ENCODE data around the gene MCRS1.

The MCRS1 gene

DNA sequence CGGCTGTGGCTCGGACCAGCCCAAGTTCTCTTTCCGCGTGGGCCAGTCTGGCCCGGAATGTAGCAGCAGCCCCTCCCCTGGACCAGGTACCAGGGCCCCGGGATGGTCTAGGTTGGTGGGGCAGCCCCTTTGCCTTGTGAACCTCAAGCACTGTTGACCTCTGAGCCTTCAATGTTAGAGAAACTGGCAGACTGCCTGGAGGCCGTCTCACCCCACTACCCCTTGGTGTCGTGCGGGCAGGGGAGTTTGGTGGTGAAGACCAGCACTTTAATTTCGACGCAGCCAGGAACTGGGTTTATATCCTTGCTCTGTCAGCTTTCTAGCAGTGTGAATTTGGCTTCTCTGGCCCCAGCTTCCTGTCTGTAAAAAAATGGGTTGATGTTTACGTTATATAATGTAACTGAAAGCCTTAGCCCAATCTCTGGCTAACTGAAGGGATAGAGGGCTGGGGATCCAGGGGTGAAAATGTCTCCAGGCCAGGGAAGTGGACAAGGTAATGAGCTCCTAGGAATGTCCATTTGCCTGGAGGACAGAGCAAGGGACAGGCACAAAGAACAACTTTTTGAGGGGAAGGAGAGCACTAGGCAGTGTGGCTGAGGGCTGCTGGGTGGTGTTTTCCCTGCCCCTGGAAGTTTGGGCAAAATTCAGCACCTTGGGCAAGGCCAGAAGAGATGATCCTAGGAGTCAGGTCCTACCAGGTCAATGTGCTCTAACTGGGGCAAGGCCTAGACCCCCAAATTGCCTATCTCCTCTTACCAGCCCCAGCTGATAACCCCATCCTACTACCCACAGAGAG, 11.4 kb downstream of the MCRS1 start:
- DNase-seq (ENCODE audit: low read depth), result no peak

DNA sequence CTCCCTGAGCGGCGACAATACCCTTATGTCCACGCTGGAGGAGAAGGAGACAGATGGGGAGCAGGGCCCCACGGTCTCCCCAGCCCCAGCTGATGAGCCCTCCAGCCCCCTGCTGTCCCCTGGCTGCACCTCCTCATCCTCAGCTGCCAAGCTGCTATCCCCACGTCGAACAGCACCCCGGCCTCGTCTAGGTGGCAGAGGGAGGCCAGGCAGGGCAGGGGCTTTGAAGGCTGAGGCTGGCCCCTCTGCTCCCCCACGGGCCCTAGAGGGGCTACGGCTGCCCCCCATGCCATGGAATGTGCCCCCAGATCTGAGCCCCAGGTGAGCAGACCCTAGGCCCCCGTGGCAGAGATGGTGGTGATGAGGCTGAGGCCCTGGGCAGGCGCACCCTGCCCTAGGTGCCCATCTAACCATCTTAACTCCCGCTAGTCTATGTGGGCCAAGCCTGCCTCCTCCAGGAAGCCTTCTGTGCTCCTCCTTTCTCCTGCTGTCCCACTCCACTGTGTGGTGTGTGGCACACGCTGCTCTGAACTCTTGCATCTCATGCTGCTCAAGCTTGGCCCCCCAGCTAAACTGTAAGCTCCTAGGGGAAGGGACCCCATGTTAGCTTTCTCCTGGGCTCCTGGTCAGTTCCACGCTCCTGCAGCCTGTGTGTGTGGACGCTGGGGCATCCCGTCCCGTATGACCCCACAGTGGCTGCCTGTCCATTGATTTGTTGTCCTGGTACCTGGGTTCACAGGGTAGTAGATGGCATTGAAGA, 12.1 kb downstream of the MCRS1 start:
- no peak for DNase-seq (ENCODE audit: low read depth)

DNA sequence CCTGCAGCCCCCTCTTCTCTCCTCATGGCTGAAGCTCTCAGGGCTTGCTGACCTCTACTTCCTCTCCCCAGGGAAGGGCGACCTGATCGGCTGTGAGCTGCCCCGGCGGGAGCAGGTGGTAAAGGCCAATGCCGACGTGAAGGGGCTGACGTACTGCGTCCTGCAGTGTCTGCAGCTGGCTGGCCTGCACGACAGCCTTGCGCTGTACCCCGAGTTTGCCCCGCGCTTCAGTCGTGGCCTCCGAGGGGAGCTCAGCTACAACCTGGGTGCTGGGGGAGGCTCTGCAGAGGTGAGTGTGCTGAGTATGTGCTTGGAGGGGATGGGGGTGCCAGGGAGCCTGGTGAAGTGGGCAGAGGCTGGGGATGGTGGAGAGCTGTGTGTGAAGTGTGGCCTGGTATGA, 13.7 kb downstream of the MCRS1 start:
- DNase-seq (ENCODE audit: low read depth), result no peak

DNA sequence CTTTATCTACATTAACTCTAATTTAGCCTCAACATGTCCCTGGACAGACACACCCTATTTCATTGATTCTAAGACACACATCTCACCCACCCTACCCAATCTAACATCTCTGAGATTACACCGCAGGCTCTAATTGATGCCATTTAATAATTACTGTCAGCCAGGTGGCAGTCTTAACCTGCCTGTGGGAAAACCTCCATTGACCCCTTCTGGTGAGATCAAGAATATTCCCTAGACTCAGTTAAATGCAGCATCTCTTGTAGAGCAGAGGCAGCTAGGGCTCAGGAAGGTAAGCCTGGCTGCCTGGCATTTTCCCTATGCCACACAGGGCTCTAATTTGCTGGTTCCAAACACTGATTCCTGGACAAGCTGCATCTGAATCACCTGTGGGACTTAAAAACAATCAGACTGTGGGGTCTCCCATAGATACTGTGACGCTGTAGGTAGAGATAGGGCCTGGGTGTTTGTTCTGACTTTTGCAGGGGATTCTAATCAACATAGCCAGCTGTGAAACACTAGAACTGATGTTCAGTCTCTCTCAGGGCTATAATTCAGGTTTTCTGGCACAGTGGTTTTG, 14.3 kb downstream of the MCRS1 start:
- DNase-seq (ENCODE audit: low read depth), result no peak

DNA sequence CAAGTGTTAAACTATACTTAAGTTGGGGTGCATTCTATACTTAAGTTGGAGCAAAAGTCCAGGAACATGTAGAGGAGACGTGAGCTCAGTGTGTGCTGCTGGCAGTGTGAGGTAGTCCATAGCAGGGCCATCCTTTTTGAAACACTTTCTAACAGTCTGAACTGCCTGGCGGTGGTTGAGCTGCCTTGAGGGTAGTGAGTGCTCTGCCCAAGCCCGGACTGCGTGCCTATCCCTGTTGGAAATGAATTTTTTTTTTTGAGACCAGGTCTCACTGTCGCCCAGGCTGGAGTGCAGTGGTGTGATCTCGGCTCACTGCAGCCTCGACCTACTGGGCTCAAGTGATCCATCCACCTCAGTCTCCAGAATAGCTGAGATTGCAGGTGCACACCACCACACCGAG, 15.0 kb downstream of the MCRS1 start:
- no peak for DNase-seq (ENCODE audit: low read depth)

DNA sequence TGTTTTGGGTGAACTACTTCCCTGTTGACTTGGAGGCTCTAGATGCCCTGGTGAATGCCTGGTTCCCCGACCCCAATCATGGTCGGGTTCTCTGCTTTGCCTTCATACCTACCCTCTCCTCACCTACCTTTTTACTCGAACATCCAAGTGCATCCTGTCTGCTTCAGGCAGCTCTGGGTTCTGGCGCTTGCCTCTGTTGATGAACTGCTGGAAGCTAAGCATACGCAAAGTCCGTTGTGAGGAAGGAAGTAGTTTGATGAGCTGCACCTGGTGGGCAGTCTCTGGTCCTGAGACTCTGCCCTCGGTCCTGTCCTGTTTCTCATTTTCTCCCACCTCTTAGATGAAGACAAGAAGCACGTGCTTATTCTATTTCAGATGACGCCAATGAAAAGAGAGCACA, 15.5 kb downstream of the MCRS1 start:
- no peak for DNase-seq (ENCODE audit: low read depth)

DNA sequence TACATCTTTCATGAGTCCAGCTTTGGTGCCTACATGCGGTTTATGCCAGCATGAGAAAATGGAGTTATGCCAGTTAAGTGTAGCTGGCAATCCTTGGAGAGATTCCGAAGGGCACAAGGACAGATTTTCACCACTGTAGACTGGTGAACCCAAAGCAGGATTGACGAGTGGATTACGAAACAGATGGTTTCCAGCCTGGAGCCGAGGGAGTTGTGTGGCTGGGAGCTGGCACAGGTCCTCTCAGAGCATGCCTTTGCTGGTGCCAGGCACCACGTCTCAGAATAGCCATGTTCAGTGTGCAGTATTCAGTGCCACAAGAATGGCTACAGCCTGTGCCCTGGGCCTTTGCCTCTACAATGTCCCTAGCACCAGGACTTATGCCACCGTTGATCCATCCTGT, 15.9 kb downstream of the MCRS1 start:
- no peak for DNase-seq (ENCODE audit: low read depth)

DNA sequence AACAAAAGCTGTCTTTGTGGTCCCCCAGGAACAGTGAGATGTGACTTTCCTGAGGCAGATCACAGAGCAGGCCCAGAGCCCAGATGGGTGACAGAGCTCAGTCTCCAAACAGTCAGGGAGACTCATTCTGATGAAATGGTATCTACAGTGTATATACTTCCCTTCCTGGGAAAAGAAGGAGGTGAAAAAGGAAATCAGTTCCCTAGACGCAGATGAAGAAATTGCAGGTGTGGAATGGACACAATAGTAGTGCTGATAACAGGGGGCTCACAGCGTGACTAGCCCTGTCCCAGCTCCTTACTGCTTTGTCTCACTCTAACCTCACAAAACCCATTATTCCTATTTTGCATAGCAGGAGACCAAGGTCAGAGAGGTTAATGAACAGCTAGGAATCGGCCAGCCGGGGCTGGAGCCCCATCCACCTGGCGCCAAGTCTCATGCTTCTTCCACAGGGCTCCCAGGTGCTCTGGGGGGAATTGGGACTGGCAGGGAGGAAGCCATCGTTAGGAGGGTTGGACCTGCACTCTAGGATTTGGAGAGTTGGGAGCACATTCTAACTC, 17.2 kb downstream of the MCRS1 start:
- no peak for DNase-seq (ENCODE audit: low read depth)

DNA sequence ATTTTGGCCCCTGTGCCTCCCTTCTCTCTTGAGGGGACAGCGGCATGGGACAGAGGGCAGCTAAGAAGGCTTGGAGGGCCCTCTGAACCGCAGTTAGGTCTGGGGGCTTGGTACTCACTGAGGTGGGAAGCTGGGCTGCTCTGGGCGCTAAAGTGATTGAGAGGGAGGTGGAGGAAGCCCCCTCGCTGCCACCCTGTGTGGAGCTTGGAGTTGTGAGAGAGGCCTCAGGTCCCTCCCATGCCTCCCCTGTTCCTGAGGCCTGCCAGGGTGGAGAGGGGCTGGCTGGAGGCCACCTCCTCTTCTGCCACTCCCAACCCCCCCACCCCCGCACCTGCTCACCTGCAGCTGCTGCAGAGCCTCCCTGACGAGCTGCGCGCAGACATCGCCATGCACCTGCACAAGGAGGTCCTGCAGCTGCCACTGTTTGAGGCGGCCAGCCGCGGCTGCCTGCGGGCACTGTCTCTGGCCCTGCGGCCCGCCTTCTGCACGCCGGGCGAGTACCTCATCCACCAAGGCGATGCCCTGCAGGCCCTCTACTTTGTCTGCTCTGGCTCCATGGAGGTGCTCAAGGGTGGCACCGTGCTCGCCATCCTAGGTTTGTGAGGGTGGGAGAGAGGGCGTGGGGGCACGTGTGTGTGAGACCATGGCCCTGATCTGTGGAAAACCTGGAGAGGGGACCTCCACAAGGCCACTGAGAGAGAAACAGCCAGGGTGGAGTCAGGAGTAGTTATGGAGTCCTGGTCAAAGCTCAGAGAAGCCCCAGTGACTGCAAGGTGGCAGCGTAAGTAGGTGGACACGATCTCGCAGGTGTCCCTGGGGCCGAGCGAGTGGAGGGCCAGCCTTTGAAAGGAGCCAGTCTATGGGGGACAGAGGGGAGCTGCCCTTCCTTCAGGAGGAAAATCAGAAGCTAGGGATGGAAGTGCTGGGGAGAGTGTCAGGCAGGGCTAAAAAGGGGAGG, 17.9 kb downstream of the MCRS1 start:
- DNase-seq (ENCODE audit: low read depth), result no peak

DNA sequence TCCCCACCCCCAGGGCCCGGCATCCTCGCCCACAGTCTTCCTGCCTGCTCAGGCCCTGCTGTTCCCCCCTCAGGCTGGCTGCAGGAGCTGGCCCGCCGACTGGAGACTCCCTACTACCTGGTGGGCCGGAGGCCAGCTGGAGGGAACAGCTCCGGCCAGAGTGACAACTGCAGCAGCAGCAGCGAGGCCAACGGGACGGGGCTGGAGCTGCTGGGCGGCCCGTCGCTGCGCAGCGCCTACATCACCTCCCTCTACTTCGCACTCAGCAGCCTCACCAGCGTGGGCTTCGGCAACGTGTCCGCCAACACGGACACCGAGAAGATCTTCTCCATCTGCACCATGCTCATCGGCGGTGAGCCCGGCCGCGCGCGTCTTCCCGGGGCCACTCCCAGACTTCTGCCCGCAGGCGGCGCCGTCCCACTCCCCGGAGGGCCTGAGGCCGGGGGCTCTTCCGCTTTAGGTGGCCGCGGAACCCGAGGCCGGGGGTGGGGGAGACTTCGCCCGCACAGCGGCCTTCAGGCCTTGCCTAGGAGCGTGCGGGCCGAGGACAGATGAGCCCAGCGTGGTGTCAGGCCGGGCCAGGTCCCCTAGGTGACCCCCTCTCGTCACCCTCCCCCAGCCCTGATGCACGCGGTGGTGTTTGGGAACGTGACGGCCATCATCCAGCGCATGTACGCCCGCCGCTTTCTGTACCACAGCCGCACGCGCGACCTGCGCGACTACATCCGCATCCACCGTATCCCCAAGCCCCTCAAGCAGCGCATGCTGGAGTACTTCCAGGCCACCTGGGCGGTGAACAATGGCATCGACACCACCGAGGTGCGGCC, 18.9 kb downstream of the MCRS1 start:
- DNase-seq (ENCODE audit: low read depth), result no peak

DNA sequence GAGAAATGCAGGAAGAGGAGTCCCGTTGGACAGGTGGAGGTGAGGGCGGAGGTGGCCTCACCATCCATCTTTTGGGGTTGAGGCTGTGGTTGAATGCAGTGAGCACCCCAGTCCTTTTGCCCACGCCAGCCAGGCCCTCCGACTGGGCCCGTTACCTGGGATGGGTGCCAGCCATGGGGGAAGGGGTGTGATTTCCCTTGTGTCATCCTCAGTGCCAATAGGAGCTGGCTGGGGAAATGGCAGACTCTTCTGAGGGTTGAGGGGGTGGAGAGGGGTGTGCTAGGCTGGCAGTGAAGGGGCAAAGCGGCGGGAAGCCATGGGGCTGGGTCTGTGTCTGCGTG, 19.5 kb downstream of the MCRS1 start:
- DNase-seq (ENCODE audit: low read depth), result no peak

DNA sequence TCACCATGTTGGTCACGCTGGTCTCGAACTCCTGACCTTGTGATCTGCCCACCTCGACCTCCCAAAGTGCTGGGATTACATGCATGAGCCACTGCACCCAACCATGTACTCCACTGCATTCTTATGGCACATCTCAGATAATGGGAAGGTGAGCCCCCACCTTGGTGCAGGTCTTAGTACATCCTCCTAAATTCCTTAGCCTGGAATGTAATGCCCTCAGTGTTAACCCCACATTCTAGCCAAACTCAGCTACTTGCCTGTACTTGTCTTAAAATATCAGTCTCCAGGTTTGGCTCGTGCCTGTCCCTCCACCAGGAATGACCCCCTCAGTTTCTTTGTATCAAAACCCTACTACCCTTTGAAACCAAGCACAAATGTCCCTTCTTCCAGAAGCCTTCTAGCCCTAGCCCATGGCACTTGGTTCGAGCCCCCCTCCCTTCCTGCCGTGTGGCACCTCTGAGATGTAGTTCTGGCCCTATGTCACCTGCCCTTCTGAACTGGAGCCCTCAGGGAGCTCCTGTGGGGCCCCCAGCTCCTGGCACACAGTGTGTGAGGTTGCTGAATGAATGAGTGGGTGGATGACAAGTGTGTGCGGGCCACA, 20.8 kb downstream of the MCRS1 start:
- DNase-seq (ENCODE audit: low read depth), result no peak

DNA sequence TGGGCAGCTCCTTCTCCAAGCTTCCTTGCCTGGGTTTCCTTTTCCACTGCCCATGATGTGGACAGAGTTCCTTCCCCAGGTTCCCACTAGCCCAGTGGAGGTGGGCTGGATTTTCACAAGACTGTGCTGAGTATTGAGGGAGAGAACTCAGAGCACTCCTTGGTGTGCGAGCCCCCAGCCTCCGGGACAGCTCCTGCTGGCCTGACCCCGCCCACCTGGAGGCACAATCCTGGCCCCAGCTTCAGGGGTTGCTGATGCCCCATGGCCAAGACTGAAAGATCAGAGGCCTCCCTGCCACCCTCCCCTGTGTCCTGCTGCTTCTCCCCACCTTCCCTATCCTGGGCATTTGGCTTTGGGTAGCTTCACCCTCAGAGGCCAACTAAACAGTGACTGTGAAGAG, 21.5 kb downstream of the MCRS1 start:
- no peak for DNase-seq (ENCODE audit: low read depth)

DNA sequence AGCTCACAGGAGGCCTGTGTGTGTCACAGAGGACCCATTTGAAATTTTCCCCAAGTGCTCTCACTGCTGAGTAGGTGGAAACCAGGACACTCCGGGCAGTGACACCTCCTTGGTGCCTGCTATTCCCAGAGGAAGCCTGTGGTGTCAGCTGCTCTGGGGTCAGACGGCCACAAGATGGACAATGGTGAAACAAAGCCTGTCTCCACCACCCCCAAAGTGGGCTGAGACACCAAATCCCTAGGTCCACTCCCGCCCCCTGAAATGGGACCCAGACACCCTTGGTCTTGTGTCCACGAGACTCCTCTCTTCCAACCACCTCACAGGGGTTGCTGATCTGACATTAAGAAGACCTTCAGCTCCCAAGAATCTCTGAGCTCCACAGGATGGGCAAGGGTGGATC, 22.1 kb downstream of the MCRS1 start:
- DNase-seq (ENCODE audit: low read depth), result no peak

DNA sequence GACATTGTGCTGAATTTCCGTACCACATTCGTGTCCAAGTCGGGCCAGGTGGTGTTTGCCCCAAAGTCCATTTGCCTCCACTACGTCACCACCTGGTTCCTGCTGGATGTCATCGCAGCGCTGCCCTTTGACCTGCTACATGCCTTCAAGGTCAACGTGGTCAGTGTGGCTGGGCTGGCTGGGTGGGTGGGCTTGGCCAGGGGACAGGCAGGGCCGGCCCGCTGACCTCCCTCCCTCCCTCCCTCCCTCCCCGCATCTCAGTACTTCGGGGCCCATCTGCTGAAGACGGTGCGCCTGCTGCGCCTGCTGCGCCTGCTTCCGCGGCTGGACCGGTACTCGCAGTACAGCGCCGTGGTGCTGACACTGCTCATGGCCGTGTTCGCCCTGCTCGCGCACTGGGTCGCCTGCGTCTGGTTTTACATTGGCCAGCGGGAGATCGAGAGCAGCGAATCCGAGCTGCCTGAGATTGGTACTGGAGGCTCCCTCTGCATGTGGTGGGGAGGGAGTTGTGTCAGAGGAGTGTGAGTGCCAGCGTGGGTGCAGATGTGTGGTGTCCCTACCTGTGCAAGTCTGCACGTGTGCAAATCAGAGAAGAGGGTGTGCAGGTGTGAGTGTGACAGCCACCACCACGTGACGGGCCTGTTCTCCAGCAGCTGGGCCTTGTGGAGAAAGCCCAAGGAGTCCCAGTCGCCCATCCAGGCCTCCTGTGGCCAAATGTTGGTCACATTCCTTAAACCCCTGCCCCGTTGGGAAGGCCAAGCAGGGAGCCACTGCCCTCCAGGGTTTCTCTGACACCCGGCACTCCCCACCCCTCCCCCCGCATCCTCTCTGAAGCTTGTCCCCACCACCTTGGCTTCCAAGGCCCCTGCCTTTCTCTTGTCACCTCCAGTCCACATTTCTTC, 23.8 kb downstream of the MCRS1 start:
- no peak for DNase-seq (ENCODE audit: low read depth)

DNA sequence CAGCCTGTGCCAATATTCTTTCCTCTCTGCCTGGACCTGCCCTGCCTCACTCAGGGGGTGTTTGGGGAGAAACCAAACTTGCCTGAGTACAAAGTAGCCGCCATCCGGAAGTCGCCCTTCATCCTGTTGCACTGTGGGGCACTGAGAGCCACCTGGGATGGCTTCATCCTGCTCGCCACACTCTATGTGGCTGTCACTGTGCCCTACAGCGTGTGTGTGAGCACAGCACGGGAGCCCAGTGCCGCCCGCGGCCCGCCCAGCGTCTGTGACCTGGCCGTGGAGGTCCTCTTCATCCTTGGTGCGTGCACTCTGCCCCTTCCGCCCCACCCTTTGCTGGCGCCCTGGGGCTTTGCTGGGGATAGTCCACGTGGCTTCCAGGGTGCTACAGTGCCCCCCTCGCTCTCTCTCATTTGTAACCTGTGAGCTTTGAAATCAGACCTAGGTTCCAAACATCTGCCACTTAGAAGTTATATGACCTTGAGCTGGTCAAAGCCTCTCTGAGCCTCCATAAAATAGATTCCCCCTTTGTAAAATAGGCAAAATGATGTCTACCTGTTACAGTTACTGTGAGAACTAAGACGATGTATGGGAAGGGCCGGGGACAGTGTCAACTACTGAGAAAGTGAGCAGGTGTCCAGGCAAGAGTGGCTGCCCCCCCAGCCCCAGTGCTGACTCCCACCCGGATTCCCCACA, 24.6 kb downstream of the MCRS1 start:
- no peak for DNase-seq (ENCODE audit: low read depth)

DNA sequence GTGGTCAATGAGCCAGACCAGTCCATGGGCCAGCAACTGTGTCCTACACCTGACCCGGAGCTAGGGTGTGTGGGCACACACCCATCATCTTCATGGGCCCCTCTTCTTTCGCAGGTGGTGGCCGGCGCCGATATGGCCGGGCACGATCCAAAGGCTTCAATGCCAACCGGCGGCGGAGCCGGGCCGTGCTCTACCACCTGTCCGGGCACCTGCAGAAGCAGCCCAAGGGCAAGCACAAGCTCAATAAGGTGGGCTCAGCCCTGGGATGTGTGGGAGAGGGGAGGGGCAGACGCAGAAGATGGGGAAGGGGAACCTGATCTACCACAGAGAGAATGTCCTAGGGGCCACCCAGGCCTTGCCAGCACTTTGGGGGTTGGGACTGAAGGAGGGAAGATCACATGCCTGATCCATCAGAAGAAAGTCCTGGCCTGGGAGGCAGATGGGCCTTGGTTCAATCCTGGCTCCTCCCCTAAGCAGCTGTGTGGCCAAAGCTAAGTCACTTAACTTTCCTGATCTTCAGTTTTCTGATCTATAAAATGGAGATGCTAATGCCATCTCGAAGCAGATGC, 25.3 kb downstream of the MCRS1 start:
- DNase-seq (ENCODE audit: low read depth), result no peak

DNA sequence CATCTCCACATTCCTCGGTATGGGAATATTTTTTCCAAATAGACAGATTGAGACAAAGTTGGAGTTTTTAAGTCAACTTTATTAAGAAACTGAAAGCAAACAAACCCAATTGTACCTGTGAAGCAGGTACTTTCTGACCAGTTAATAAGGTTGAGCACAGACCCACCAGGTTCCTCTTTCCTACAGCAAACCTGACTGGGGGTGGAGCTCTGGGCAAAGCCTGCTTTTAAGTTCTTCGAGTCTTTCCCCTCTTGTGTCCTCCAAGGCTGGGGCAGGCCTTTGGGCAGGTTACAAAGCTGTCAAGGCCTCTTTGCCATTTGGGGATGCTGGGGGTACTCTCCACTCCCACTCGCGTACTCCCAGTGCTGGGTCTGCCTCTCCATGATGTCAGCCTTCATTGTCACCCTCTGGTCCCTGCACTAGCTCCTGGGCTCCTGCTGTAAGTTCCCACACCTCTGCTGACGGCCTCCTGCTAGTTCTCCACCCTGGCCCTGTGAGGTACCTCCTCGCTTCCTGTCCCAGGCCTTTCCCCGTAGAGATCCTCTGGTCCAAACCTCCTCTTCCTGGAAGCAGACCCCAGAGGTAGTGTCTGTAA, 25.9 kb downstream of the MCRS1 start:
- no peak for DNase-seq (ENCODE audit: low read depth)

Measured in activated T-cell treated with anti-CD3 and anti-CD28 coated beads for 48 hours (primary cell).